ENCODE results near the gene GALE. TPM values are rescaled to one million over a fixed set of nuclear protein-coding genes. Genes with fewer than 3 reads are reported as not detected.
"Not testable (repeated sequence)": the region's sequence is repeated elsewhere in the genome, so short reads cannot be mapped to it uniquely, and the experiment has no call there.

Gene GALE
- total RNA-seq, 1 experiment from 2014 or later = 112 TPM

GRCh38 chr1:23836037-23836436 lies 35.5 kb upstream of the GALE start:
- no peaks in the 10 kb centered on the region for H3K4me1 Mint-ChIP-seq (ENCODE audit: insufficient read depth, unreplicated experiment)
- intact Hi-C loops (cut with micrococcal nuclease) = no loop called here
- ChIA-PET CTCF (no interaction called here), POLR2A (no interaction called here)
- BruUV-seq (replicated peaks) = no TSS peak
- no peak overlapping the region for H3K4me3 Mint-ChIP-seq (ENCODE audit: unreplicated experiment)
- TF ChIP-seq, protein P1, sequence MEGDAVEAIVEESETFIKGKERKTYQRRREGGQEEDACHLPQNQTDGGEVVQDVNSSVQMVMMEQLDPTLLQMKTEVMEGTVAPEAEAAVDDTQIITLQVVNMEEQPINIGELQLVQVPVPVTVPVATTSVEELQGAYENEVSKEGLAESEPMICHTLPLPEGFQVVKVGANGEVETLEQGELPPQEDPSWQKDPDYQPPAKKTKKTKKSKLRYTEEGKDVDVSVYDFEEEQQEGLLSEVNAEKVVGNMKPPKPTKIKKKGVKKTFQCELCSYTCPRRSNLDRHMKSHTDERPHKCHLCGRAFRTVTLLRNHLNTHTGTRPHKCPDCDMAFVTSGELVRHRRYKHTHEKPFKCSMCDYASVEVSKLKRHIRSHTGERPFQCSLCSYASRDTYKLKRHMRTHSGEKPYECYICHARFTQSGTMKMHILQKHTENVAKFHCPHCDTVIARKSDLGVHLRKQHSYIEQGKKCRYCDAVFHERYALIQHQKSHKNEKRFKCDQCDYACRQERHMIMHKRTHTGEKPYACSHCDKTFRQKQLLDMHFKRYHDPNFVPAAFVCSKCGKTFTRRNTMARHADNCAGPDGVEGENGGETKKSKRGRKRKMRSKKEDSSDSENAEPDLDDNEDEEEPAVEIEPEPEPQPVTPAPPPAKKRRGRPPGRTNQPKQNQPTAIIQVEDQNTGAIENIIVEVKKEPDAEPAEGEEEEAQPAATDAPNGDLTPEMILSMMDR (IDR thresholded peaks at IDR 0.05; ENCODE audit: unreplicated experiment) = no peak
- no peak for DNase-seq (ENCODE audit: unreplicated experiment)
- no peak overlapping the region for H3K27ac Mint-ChIP-seq (ENCODE audit: low read depth, unreplicated experiment)
- H3K36me3 Mint-ChIP-seq (ENCODE audit: insufficient read depth, unreplicated experiment) = peaks cover 4% of the 10 kb centered on the region
- H3K9me3 Mint-ChIP-seq (ENCODE audit: unreplicated experiment) = no peaks in the 10 kb centered on the region
- peaks cover 22% of the 10 kb centered on the region for H3K27me3 Mint-ChIP-seq (ENCODE audit: insufficient read depth, unreplicated experiment)

DNA sequence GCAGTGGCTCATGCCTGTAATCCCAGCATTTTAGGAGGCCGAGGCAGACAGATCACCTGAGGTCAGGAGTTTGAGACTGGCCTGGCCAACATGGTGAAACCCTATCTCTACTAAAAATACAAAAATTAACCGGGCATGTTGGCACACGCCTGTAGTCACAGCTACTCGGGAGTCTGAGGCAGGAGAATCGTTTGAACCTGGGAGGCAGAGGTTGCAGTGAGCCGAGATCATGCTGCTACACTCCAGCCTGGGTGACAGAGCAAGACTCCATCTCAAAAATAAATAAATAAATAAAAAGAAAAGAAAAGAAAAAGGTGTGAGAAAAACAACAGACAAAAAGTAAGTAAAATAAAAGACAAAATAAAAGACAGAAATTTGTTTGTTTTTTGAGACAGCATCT lies 33.6 kb upstream of the GALE start:
- H3K9me3 Mint-ChIP-seq (ENCODE audit: unreplicated experiment); H3K36me3 Mint-ChIP-seq (ENCODE audit: insufficient read depth, unreplicated experiment); H3K27ac Mint-ChIP-seq (ENCODE audit: low read depth, unreplicated experiment); intact Hi-C loops (cut with micrococcal nuclease); H3K4me3 Mint-ChIP-seq (ENCODE audit: unreplicated experiment); BruUV-seq (replicated peaks); CTCF ChIA-PET; H3K4me1 Mint-ChIP-seq (ENCODE audit: insufficient read depth, unreplicated experiment); DNase-seq (ENCODE audit: unreplicated experiment): not testable (repeated sequence)
- POLR2A ChIA-PET = interaction anchor here (0.6 to 2.5 kb wide), 8 partner anchors 9 to 118 kb away, joined by 3 to 18 read pairs (median 3); partner anchors contain the start of genes HMGCL and PITHD1
- H3K27me3 Mint-ChIP-seq (ENCODE audit: insufficient read depth, unreplicated experiment) = peaks cover 22% of the 10 kb centered on the region

- no peak for DNase-seq (ENCODE audit: unreplicated experiment)
- Mint-ChIP-seq H3K27me3 (ENCODE audit: insufficient read depth, unreplicated experiment) (no peaks in the 10 kb centered on the region), H3K36me3 (ENCODE audit: insufficient read depth, unreplicated experiment) (no peaks in the 10 kb centered on the region), H3K9me3 (ENCODE audit: unreplicated experiment) (no peaks in the 10 kb centered on the region), H3K27ac (ENCODE audit: low read depth, unreplicated experiment) (no peak overlapping the region), H3K4me3 (ENCODE audit: unreplicated experiment) (no peak overlapping the region), H3K4me1 (ENCODE audit: insufficient read depth, unreplicated experiment) (peaks cover 11% of the 10 kb centered on the region)
- intact Hi-C loops (cut with micrococcal nuclease) = no loop called here
- TF ChIP-seq, protein P1 (IDR thresholded peaks at IDR 0.05; ENCODE audit: unreplicated experiment) = no peak
- ChIA-PET CTCF (interaction anchor here (0.6 kb wide), 1 partner anchor 17 kb away, joined by 3 read pairs; no protein-coding TSS in a partner anchor), POLR2A (interaction anchor here (1.3 kb wide), 1 partner anchor 27 kb away, joined by 4 read pairs; no protein-coding TSS in a partner anchor)
- BruUV-seq (replicated peaks) = no TSS peak
Observed at GRCh38 chr1:23827717-23828116, 27.2 kb upstream of the GALE start.

GRCh38 chr1:23826590-23826989 lies 26.0 kb upstream of the GALE start:
- H3K27me3 Mint-ChIP-seq (ENCODE audit: insufficient read depth, unreplicated experiment); H3K27ac Mint-ChIP-seq (ENCODE audit: low read depth, unreplicated experiment); H3K9me3 Mint-ChIP-seq (ENCODE audit: unreplicated experiment); intact Hi-C loops (cut with micrococcal nuclease); H3K36me3 Mint-ChIP-seq (ENCODE audit: insufficient read depth, unreplicated experiment); BruUV-seq (replicated peaks); DNase-seq (ENCODE audit: unreplicated experiment); H3K4me3 Mint-ChIP-seq (ENCODE audit: unreplicated experiment): not testable (repeated sequence)
- CTCF ChIA-PET = interaction anchor here (0.5 to 1.2 kb wide), 2 partner anchors 11 to 43 kb away, joined by 3 read pairs; no protein-coding TSS in a partner anchor
- POLR2A ChIA-PET = interaction anchor here (0.6 to 2.6 kb wide), 3 partner anchors 13 to 104 kb away, joined by 3 to 15 read pairs (median 4); no protein-coding TSS in a partner anchor
- peaks cover 11% of the 10 kb centered on the region for H3K4me1 Mint-ChIP-seq (ENCODE audit: insufficient read depth, unreplicated experiment)

- Mint-ChIP-seq H3K4me3 (ENCODE audit: unreplicated experiment) (peak overlapping the region; percentile 90), H3K27ac (ENCODE audit: low read depth, unreplicated experiment) (peak overlapping the region; percentile 92), H3K4me1 (ENCODE audit: insufficient read depth, unreplicated experiment) (peaks cover 11% of the 10 kb centered on the region), H3K27me3 (ENCODE audit: insufficient read depth, unreplicated experiment) (no peaks in the 10 kb centered on the region), H3K9me3 (ENCODE audit: unreplicated experiment) (no peaks in the 10 kb centered on the region), H3K36me3 (ENCODE audit: insufficient read depth, unreplicated experiment) (peaks cover 1% of the 10 kb centered on the region)
- intact Hi-C loops (cut with micrococcal nuclease) = no loop called here
- ChIA-PET POLR2A (interaction anchor here (0.6 to 3.0 kb wide), 20 partner anchors 9 to 376 kb away, joined by 3 to 43 read pairs (median 5); partner anchors contain the start of genes GALE, LYPLA2 and PITHD1), CTCF (interaction anchor here (0.5 to 1.9 kb wide), 3 partner anchors 10 to 43 kb away, joined by 3 to 11 read pairs (median 3); no protein-coding TSS in a partner anchor)
- BruUV-seq (replicated peaks) = TSS peak; percentile 71
- TF ChIP-seq, protein P1 (IDR thresholded peaks at IDR 0.05; ENCODE audit: unreplicated experiment) = no peak
- DNase-seq (ENCODE audit: unreplicated experiment) = no peak
Observed at GRCh38 chr1:23825762-23826522, 25.4 kb upstream of the GALE start.

All from MCF 10A (cell line).